Neural cell (in vitro differentiated cells): ENCODE results near the gene ZNF860.
"Not testable (repeated sequence)": the region's sequence is repeated elsewhere in the genome, so short reads cannot be mapped to it uniquely, and the experiment has no call there.

ENCODE experiments used
- EP300 ChIP-seq: fragments of 450-650 bp; conservative IDR thresholded peaks from 2 replicates; pipeline ENCODE4 v1.6.1; 2014; ENCODE audit warnings: antibody characterized with exemption, mild to moderate bottlenecking, moderate library complexity; ENCODE audit not compliant: poor library complexity, severe bottlenecking
- EZH2 ChIP-seq: fragments of 200-600, 300-800 bp; shearing (Covaris generic), sonication (generic); IDR thresholded peaks from 2 replicates; pipeline ENCODE4 v1.6.1; 2014; ENCODE audit warnings: antibody characterized with exemption, low read length, borderline replicate concordance, mild to moderate bottlenecking; ENCODE audit not compliant: insufficient read depth, poor library complexity, severe bottlenecking
- POLR2AphosphoS5 ChIP-seq: IDR thresholded peaks from 2 replicates; pipeline ENCODE4 v1.6.1; 2012
- RAD21 ChIP-seq: fragments of 450-650 bp; conservative IDR thresholded peaks from 2 replicates; pipeline ENCODE4 v1.6.1; 2014; ENCODE audit warnings: antibody characterized with exemption, mild to moderate bottlenecking, moderate library complexity
- REST ChIP-seq: IDR thresholded peaks from 2 replicates; pipeline ENCODE4 v1.6.1; 2012; ENCODE audit warnings: borderline replicate concordance
- SMC3 ChIP-seq: fragments of 450-650 bp; conservative IDR thresholded peaks from 2 replicates; pipeline ENCODE4 v1.6.1; 2014; ENCODE audit warnings: antibody characterized with exemption, mild to moderate bottlenecking, moderate library complexity; ENCODE audit not compliant: poor library complexity
- TAF1 ChIP-seq: IDR thresholded peaks from 2 replicates; pipeline ENCODE4 v1.6.1; 2012; ENCODE audit warnings: low read depth
- TF ChIP-seq, protein P1 (sequence below): fragments of 450-650 bp; IDR thresholded peaks from 2 replicates; pipeline ENCODE4 v1.5.1; 2014; ENCODE audit warnings: antibody characterized with exemption, mild to moderate bottlenecking, moderate library complexity; ENCODE audit not compliant: poor library complexity, severe bottlenecking

DNA sequence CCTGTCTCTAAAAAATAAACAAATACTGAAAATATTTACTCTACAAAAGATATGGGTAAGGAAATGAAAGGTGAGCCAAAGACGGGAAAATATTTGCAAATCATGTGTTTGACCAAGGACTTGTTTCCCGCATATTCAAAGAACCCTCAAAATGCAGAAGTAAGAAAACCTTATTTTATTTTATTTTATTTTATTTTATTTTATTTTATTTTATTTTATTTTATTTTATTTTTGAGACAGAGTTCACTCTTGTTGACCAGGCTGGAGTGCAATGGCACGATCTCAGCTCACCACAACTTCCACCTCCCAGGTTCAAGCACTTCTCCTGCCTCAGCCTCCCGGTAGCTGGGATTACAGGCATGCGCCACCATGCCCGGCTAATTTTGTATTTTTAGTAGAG is 11.4 kb downstream of the ZNF860 start:
- TF ChIP-seq, protein P1, sequence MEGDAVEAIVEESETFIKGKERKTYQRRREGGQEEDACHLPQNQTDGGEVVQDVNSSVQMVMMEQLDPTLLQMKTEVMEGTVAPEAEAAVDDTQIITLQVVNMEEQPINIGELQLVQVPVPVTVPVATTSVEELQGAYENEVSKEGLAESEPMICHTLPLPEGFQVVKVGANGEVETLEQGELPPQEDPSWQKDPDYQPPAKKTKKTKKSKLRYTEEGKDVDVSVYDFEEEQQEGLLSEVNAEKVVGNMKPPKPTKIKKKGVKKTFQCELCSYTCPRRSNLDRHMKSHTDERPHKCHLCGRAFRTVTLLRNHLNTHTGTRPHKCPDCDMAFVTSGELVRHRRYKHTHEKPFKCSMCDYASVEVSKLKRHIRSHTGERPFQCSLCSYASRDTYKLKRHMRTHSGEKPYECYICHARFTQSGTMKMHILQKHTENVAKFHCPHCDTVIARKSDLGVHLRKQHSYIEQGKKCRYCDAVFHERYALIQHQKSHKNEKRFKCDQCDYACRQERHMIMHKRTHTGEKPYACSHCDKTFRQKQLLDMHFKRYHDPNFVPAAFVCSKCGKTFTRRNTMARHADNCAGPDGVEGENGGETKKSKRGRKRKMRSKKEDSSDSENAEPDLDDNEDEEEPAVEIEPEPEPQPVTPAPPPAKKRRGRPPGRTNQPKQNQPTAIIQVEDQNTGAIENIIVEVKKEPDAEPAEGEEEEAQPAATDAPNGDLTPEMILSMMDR: not testable (repeated sequence)
- TF ChIP-seq TAF1, RAD21, EZH2, POLR2AphosphoS5, EP300, SMC3, REST: not testable (repeated sequence)
